ENCODE results near the gene C2orf69.

C2orf69 gene

DNA sequence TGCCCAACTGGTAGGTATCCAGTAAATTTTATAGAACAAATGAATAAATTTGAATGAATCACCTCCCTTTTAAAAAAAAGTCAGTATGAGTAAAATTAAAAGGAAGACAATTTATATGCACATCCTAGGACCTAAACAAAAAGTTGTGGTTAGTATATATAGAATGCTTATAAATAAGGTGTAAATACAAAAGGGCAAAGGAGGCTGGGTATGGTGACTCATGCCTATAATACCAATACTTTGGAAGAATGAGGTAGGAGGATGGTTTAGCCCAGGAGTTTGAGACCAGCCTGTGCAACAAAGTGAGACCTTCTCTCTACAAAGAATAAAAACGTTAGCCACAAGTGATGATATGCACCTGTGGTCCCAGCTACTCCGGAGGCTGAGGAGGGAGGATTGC, 12.8 kb downstream of the C2orf69 start:
- TF ChIP-seq ELF4 (IDR thresholded peaks at IDR 0.05), result no peak
- TF ChIP-seq, protein P1, sequence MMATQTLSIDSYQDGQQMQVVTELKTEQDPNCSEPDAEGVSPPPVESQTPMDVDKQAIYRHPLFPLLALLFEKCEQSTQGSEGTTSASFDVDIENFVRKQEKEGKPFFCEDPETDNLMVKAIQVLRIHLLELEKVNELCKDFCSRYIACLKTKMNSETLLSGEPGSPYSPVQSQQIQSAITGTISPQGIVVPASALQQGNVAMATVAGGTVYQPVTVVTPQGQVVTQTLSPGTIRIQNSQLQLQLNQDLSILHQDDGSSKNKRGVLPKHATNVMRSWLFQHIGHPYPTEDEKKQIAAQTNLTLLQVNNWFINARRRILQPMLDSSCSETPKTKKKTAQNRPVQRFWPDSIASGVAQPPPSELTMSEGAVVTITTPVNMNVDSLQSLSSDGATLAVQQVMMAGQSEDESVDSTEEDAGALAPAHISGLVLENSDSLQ (IDR thresholded peaks at IDR 0.05), result no peak
- no peak for TF ChIP-seq FOXK2 (IDR thresholded peaks at IDR 0.05)
- no peak for TF ChIP-seq TARDBP (IDR thresholded peaks at IDR 0.05)
- TF ChIP-seq HDGF (IDR thresholded peaks at IDR 0.05; ENCODE audit: borderline replicate concordance), result no peak
- TF ChIP-seq BHLHE40 (IDR thresholded peaks at IDR 0.05; ENCODE audit: borderline replicate concordance), result no peak
- TF ChIP-seq FOXM1 (IDR thresholded peaks at IDR 0.05; ENCODE audit: borderline replicate concordance), result no peak
- TF ChIP-seq ARNT (IDR thresholded peaks at IDR 0.05), result no peak
- TF ChIP-seq NFRKB (IDR thresholded peaks at IDR 0.05), result no peak
- no peak for TF ChIP-seq SP1 (IDR thresholded peaks at IDR 0.05)
- TF ChIP-seq FOXA1 (IDR thresholded peaks at IDR 0.05), result no peak
- TF ChIP-seq L3MBTL2 (conservative IDR thresholded peaks at IDR 0.05), result no peak
- ChIA-PET POLR2A (no interaction called here), CTCF (no interaction called here)
- DNase-seq (ENCODE audit: extremely low spot score), result no peak

DNA sequence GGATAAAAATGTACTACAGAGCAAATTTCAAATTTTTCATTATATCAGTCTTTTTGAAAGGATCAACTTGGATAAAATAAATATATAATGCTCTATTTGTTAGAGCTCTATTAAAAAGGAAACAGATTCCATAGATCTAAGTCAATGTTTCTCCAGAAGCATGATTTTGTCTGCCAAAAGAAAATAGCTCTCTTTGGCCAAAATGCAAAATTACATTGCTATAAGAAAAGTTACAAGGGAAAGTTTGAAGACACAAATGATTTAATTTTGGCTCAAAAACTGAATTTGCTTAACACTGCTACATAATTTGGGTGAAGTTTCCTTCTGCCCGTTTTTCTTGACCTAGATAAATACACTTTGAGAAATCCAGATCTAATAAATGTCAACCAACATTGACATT, 15.7 kb downstream of the C2orf69 start:
- ChIA-PET CTCF (no interaction called here), POLR2A (no interaction called here)
- no peak for DNase-seq (ENCODE audit: extremely low spot score)
- no peak for TF ChIP-seq HDGF (IDR thresholded peaks at IDR 0.05; ENCODE audit: borderline replicate concordance)
- no peak for TF ChIP-seq LEF1 (IDR thresholded peaks at IDR 0.05; ENCODE audit: borderline replicate concordance)
- no peak for TF ChIP-seq FOXA1 (IDR thresholded peaks at IDR 0.05)
- TF ChIP-seq SP1 (IDR thresholded peaks at IDR 0.05), result no peak
- TF ChIP-seq, protein P1 (IDR thresholded peaks at IDR 0.05), result no peak
- no peak for TF ChIP-seq CTBP1 (IDR thresholded peaks at IDR 0.05; ENCODE audit: borderline replicate concordance)
- TF ChIP-seq FOXM1 (IDR thresholded peaks at IDR 0.05; ENCODE audit: borderline replicate concordance), result no peak
- no peak for TF ChIP-seq BHLHE40 (IDR thresholded peaks at IDR 0.05; ENCODE audit: borderline replicate concordance)
- TF ChIP-seq SUZ12 (IDR thresholded peaks at IDR 0.05), result no peak
- TF ChIP-seq TARDBP (IDR thresholded peaks at IDR 0.05), result no peak

DNA sequence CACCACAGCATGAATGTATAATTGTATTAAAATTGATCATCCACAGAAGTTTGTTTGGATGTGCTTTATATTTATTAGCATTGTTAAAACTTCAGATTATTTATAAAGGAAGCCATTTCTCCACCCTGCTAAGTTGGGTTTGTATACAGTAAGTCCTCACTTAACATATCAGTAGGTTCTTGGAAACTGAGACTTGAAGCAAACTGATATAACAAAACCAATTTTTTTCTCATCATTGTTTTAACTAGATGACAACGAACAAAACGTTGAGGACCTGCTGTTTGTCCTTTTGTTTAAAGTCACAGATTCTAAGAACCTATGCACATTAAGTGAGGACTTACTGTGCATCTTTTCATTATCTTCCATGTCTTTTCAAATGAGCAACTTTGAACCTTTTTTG, 17.1 kb downstream of the C2orf69 start:
- DNase-seq (ENCODE audit: extremely low spot score), result no peak
- TF ChIP-seq CTBP1 (IDR thresholded peaks at IDR 0.05; ENCODE audit: borderline replicate concordance), result no peak
- no peak for TF ChIP-seq ARNT (IDR thresholded peaks at IDR 0.05)
- no peak for TF ChIP-seq FOXK2 (IDR thresholded peaks at IDR 0.05)
- TF ChIP-seq FOXM1 (IDR thresholded peaks at IDR 0.05; ENCODE audit: borderline replicate concordance), result no peak
- no peak for TF ChIP-seq LEF1 (IDR thresholded peaks at IDR 0.05; ENCODE audit: borderline replicate concordance)
- TF ChIP-seq, protein P1 (IDR thresholded peaks at IDR 0.05), result no peak
- TF ChIP-seq TARDBP (IDR thresholded peaks at IDR 0.05), result no peak
- no peak for TF ChIP-seq FOXA1 (IDR thresholded peaks at IDR 0.05)
- no peak for TF ChIP-seq SUZ12 (IDR thresholded peaks at IDR 0.05)
- no peak for TF ChIP-seq SP1 (IDR thresholded peaks at IDR 0.05)
- no peak for TF ChIP-seq ELF4 (IDR thresholded peaks at IDR 0.05)
- TF ChIP-seq ZNF384 (IDR thresholded peaks at IDR 0.05), result no peak
- no peak for TF ChIP-seq BHLHE40 (IDR thresholded peaks at IDR 0.05; ENCODE audit: borderline replicate concordance)
- TF ChIP-seq HDGF (IDR thresholded peaks at IDR 0.05; ENCODE audit: borderline replicate concordance), result no peak
- no peak for TF ChIP-seq NFRKB (IDR thresholded peaks at IDR 0.05)
- TF ChIP-seq L3MBTL2 (conservative IDR thresholded peaks at IDR 0.05), result no peak
- POLR2A ChIA-PET, result no interaction called here
- CTCF ChIA-PET, result no interaction called here

DNA sequence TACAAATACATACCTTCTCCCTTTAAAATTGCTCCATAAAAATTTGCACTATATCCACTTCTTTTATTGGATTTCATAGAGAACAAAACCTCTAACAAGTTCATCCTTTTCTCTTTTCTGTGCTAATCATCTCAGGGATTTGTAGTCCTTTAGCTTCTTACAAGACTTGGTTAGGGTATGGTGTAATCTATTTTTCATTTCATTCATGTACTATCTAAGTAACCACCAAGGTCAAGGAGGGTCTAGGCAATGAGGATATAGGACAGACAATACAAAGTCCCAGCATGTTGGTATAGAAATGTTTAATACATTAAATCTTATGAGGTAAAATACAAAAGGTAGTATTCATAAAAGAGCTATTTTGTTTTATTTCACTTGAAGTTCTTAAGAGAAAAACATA, 17.5 kb downstream of the C2orf69 start:
- CTCF ChIA-PET, result no interaction called here
- no peak for TF ChIP-seq HDGF (IDR thresholded peaks at IDR 0.05; ENCODE audit: borderline replicate concordance)
- no peak for TF ChIP-seq BHLHE40 (IDR thresholded peaks at IDR 0.05; ENCODE audit: borderline replicate concordance)
- no peak for TF ChIP-seq CTBP1 (IDR thresholded peaks at IDR 0.05; ENCODE audit: borderline replicate concordance)
- TF ChIP-seq NFRKB (IDR thresholded peaks at IDR 0.05), result no peak
- TF ChIP-seq FOXA1 (IDR thresholded peaks at IDR 0.05), result no peak
- no peak for TF ChIP-seq SUZ12 (IDR thresholded peaks at IDR 0.05)
- TF ChIP-seq FOXM1 (IDR thresholded peaks at IDR 0.05; ENCODE audit: borderline replicate concordance), result no peak
- TF ChIP-seq SP1 (IDR thresholded peaks at IDR 0.05), result no peak
- no peak for TF ChIP-seq LEF1 (IDR thresholded peaks at IDR 0.05; ENCODE audit: borderline replicate concordance)
- no peak for TF ChIP-seq ARNT (IDR thresholded peaks at IDR 0.05)
- TF ChIP-seq FOXK2 (IDR thresholded peaks at IDR 0.05), result no peak
- POLR2A ChIA-PET, result no interaction called here
- no peak for DNase-seq (ENCODE audit: extremely low spot score)

DNA sequence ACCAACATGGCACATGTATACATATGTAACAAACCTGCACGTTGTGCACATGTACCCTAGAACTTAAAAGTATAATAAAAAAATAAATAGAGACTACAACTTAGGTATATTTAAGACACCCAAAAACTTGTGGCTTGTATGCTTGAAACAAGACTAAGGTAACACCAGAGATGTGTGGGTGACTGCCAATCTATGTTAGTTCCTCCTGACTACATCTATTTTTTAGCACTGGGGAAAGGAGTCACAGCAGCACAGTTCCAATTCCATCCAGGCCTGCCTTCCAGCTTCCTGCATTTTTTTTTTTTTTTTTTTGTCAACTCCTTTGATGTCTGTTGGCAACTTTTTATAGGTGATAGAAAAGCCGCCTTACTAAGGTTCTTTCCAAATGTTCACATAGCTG, 18.2 kb downstream of the C2orf69 start:
- ChIA-PET CTCF (interaction anchor here (0.6 kb wide), 1 partner anchor 247 kb away, joined by 5 read pairs; no protein-coding TSS in a partner anchor), POLR2A (no interaction called here)
- no peak for DNase-seq (ENCODE audit: extremely low spot score)
- no peak for TF ChIP-seq ZNF384 (IDR thresholded peaks at IDR 0.05)
- TF ChIP-seq CTBP1 (IDR thresholded peaks at IDR 0.05; ENCODE audit: borderline replicate concordance), result no peak
- TF ChIP-seq SUZ12 (IDR thresholded peaks at IDR 0.05), result no peak
- TF ChIP-seq L3MBTL2 (conservative IDR thresholded peaks at IDR 0.05), result no peak
- TF ChIP-seq SP1 (IDR thresholded peaks at IDR 0.05), result no peak
- no peak for TF ChIP-seq ARNT (IDR thresholded peaks at IDR 0.05)
- TF ChIP-seq ELF4 (IDR thresholded peaks at IDR 0.05), result no peak
- TF ChIP-seq, protein P1 (IDR thresholded peaks at IDR 0.05), result no peak

DNA sequence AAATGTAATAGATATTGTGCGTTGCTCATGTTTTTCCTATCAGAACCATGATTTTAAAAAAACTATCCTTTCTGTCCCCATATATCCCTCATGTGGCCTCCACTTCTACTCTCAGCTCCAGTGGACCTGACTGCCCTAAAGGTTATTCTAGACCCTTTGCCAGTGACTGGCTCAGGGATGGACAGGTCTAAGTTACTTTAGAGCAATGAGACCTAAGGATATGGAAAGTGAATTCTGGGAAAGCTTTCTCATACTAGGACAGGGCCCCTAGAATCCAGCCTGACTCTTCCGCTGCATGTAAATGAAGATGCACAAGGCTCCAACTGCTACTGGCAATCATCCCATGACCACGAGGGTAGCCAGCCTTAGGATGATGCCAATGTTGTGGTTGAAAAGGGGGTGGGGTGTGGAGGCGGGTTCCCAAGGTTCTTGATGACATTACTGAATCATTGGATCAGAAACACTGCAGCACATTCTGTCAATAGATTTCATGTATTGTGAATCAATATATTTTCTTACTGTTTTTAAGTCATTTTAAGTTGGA, 21.3 kb downstream of the C2orf69 start:
- POLR2A ChIA-PET, result no interaction called here
- CTCF ChIA-PET, result no interaction called here
- no peak for DNase-seq (ENCODE audit: extremely low spot score)
- TF ChIP-seq FOXM1 (IDR thresholded peaks at IDR 0.05; ENCODE audit: borderline replicate concordance) (no peak), CTBP1 (IDR thresholded peaks at IDR 0.05; ENCODE audit: borderline replicate concordance) (no peak), FOXK2 (IDR thresholded peaks at IDR 0.05) (no peak), SP1 (IDR thresholded peaks at IDR 0.05) (no peak), NFRKB (IDR thresholded peaks at IDR 0.05) (no peak), TARDBP (IDR thresholded peaks at IDR 0.05) (no peak), L3MBTL2 (conservative IDR thresholded peaks at IDR 0.05) (no peak), ZNF384 (IDR thresholded peaks at IDR 0.05) (no peak)
- TF ChIP-seq, protein P1 (IDR thresholded peaks at IDR 0.05), result no peak
